GM10847 (cell line): Measurements from ENCODE around the gene SFSWAP.

ENCODE experiments used
- POLR2A ChIP-seq: IDR thresholded peaks from 2 replicates; pipeline ENCODE4 v1.6.1; 2011; ENCODE audit not compliant: insufficient read length; ENCODE audit errors: extremely low read depth

Gene SFSWAP

DNA sequence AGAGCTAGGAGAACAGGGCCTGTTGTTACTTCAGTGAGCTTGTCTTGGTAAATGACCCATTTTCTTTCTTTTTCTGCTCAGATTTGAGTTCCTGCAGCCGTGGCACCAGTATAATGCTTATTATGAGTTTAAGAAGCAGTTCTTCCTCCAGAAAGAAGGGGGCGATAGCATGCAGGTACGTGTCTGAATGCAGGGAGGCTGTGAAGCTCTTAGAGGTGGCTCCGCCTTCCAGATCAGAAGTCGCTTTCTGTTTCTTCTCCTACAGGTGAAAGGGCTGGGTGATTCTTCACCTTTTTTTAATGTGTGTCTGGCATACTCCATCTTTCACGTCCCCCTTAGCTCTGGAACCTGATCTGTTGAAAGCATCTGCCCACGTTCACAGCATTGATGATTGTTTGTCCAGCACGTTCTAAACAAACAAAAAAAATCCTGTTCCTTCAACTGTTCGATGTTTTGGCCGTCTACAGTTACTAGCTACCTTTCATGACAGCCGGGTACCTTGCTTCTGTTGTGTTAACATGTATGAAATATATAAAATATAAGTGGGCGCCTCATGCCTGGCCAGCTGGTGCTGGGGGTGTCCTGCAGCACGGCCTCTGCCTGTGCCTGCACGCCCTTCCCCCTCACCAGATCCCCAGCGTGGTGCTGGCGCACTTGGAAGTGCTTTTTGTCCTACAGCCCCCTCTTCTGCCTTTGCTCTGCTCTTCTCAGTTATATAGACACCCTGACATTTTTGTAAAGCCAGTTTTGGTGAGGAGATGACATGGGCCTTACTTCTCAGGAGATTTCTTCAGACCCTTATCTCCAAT is 44.6 kb downstream of the SFSWAP start:
- no peak for TF ChIP-seq POLR2A

DNA sequence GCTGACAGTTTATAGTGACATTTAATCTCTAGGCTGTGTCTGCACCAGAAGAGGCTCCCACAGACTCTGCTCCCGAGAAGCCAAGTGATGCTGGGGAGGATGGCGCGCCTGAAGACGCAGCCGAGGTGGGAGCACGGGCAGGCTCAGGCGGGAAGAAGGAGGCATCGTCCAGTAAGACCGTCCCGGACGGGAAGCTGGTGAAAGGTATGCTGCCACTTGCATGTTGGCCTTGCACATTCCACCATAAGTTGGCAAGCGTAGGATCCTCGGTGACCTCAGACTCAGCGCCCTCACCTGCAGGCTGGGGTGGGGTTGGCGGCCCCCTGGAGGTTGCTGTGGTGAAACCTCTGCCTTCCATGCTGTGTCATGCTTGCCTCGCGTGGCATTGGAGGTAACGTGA is 45.6 kb downstream of the SFSWAP start:
- TF ChIP-seq POLR2A: no peak

DNA sequence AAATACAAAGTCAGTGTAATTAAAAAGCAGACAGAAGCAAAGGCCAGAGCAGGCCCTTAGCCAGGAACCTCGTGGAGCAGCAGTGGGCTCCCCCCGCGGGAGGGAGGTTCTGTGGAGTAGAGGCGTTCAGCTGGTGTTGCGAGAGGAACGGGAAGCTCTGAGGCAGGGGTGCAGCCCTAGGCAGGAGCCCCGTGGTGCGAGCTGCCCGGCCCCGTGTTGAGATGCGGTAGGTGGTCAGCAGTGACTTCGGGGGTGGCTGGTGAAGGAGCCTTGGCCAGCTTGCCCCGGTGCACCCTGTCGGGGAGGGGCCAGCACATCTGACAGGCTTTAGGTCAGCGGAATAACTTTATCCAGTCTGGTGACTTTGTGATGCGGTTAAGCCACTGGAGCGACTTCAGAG is 46.2 kb downstream of the SFSWAP start:
- no peak for TF ChIP-seq POLR2A

DNA sequence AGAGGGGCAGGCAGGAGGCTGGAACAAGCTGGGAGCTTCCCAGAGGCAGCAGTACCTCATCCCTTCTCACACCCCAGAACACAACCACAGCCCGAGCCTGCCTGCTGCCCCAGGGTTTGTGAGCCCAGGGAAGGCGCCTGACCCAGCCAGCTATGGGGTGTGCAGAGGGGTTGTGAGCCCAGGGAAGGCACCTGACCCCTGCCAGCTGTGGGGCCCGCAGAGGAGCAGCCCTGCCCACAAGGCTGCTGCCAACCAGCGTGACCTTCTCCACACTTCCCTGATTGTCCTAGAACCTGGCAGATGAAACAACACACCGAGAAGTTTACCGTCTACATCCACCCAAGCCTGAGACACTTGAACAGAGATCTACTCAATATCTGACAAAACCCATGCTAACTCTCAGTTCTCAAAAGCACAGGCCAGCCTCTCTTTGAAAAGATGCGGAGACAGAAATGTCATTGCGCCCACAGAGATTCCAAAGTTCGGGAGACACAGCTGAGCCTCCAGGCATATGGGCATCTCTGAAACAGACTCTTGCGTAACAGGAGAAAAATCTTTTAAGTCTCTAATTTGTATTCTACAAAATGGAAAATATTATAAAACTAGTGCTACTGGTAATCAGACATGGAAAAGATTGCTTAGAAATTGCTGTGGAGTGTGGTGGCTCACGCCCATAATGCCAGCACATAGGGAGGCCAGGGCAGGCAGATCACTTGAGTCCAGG is 47.3 kb downstream of the SFSWAP start:
- TF ChIP-seq POLR2A: no peak

DNA sequence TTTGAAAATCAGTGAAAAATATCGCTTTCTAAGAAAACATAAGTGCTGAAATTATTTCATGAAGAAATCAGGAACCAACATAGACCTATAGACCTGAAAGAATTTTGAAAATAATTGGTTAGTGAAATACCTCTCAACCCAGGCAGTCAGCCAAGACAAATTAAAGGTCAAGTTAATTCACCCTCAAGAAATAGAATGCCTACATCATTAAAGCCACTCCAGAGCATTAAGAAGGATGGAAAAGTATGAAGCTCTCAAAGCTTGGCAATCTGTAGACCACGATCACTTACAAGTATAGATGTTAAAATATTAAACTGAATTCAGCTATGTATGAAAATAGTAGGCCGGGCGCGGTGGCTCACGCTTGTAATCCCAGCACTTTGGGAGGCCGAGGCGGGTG is 48.3 kb downstream of the SFSWAP start:
- no peak for TF ChIP-seq POLR2A

DNA sequence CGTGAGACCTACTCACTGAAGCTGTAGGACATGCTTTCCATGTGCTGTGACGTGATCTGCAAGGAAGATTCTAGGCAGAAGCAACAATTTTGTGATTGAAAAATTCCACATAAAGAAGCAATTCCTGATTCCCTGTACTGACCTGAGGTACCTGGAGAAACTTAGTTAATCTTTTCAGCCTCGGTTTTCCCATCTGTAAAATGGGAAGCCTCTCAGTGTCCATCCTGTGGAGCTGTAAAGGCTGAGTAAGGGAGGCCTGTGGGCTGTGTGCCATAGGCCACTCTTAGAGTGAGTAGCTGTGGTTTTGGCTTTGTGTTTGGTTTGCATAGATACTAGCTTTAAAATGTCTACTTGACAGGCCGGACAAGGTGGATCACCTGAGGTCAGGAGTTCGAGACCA is 50.7 kb downstream of the SFSWAP start:
- no peak for TF ChIP-seq POLR2A

DNA sequence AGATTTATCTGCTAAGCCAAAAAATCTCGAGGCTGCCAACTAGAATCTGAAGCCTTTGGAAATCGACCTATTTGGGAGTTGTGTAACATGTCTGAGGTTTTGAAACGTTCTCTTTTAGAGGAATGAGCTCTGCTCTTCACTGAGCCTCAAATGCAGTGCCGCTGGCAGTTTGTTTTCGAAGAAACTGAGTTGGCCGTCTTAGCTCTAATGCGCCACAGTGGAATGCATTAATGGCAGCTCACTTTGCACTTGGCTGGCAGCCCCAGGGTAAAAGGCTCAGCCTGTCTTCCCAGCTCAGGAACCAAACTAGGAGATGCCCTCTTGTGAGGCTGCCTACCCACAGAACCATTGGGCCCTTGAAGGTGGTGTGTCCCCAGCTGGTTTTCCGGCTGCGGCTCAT is 53.8 kb downstream of the SFSWAP start:
- no peak for TF ChIP-seq POLR2A

DNA sequence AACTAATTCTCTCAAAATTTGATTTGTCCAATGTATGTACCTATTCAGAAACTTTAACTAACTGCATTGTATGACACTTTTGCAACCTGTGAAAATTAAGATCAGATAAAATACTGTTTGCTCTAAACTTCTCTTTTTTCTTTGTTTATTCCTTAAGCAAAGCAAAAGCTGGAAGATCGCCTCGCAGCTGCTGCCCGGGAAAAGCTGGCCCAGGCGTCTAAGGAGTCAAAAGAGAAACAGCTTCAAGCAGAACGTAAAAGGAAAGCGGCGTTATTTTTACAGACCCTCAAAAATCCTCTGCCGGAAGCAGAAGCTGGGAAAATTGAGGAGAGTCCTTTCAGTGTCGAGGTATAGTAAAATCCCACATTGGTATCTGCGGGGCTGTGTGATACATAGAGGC is 55.1 kb downstream of the SFSWAP start:
- no peak for TF ChIP-seq POLR2A

DNA sequence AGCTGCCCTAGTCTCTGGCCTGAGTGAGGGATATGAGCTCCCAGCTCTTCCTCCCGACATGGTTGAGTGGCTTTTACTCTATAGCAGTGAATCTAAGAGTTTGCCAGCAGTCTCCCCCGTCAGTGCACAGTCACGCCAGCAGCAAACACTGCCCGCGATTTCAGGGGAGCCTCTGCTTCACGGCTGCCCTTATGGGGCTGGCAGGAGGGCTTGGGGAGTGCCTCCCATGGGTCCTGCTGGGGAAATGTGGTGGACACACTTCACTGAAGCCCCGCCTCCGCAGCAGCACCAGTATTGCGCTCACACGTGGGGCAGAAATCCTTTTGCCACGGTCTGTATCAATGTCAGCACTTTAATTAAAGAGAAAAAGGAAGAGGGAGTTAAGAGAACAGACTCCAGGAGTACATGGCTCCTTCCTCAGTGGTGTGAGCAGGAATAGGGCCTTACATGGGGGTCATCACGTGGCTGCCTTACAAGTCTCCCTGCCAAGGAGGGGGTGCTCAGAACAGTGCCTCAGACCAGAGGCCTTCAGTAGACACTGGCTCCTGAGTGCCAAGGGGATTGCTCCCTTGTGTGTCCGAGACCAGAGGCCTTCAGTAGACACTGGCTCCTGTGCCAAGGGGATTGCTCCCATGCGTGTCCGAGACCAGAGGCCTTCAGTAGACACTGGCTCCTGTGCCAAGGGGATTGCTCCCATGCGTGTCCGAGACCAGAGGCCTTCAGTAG is 55.7 kb downstream of the SFSWAP start:
- no peak for TF ChIP-seq POLR2A

DNA sequence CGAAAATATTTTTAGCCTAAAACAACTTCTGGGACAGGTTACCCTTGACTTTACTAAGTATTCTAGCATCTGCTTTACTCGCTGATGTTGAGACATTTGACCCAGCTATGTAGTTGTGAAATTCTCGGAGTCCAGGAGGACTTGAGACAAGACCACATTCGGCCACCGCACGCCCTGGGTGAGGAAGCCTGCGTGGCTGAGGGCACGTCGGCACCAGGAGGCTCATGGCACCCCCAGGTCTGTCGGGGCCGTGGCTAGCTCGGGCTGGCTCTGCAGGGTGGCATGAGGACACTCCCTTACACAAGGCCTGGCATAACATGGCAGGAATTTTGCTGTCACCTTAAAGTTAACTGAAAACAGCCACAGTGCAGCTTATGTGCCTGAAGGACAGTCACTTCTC is 59.2 kb downstream of the SFSWAP start:
- no peak for TF ChIP-seq POLR2A

DNA sequence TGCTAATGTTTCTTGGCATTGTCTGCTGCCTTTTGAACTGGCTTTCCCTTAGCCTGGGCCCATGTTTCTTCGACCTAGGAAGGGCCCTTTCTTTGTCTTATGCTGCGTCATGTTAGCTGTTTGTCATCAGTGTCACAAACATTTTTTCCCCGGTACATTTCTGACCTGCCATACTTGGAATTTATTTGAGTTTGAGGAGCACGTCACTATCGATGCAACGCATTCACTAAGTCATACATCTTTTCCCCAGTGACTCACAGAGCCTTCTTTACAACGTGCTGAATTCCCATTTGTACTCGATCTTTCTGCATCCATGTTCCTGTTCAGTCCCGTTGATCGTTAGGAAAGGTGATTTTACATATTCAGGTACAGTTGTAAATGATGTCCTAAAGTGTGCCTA is 61.1 kb downstream of the SFSWAP start:
- no peak for TF ChIP-seq POLR2A

DNA sequence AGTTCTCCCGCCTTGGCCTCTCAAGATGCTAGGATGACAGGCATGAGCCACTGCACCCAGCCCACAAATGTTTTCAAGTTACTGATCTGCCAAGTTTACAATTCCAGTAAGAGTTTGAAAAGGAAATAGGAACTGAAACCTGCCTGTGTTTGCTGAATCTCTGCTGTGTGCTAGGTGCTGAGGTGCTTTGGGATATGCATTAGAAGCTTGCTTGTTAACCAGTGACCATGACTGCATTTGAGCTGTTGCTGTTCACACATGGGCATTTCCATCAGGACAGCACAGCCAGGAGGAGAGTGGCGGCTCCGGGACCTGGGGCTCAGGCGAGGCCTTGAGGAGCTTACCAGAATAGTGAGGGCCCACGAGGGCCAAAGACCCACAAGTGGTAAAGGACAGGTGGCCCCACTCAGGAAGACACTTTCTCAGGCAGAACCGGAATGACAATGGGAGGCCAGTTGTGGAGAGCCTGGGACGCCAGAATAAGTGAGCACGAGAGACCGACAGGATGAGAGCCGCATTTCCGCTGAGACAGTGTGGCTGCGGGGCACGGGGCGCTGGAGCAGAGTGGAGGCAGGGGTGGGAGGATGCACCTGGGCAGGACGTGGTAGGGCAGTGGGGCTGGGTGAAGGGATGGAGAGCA is 62.8 kb downstream of the SFSWAP start:
- no peak for TF ChIP-seq POLR2A

DNA sequence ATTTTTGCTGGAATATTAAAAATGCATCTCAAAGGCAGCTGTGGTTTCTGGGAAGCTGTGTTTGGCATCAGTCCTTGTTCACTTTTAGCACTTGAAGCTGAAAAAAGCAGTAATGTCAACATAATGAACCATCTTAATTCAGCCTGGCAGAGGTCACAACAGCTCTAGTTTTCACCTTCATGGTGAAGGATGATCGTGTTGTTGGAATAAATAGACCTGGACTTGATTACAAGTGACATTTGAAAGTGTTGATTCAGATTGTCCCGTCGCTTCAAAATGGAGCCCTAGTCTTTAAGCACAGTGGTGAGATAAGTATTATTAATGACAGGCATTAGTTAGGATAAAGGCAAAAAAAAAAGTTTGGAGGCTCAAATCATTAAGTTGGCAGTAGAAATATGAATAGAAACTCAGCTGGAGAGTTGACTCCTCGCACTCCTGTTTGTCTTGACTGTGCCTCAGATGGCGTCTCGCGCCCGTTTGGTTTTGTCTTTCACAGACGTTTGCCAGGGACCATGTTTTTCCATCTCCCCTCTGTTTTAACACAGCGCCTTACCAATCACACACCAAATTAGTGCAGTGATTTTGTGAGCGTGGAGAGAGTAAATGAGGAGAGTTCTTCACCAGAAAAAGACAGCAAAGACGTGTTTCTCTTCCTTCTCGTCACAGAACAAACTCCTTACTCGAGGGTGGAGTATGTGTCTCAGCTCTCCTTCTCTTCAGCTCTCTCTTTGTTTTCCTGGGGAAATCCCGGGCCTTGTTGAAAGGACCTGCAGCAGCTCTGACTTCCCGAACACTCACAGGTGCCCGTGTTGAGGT is 63.9 kb downstream of the SFSWAP start:
- TF ChIP-seq POLR2A: no peak

DNA sequence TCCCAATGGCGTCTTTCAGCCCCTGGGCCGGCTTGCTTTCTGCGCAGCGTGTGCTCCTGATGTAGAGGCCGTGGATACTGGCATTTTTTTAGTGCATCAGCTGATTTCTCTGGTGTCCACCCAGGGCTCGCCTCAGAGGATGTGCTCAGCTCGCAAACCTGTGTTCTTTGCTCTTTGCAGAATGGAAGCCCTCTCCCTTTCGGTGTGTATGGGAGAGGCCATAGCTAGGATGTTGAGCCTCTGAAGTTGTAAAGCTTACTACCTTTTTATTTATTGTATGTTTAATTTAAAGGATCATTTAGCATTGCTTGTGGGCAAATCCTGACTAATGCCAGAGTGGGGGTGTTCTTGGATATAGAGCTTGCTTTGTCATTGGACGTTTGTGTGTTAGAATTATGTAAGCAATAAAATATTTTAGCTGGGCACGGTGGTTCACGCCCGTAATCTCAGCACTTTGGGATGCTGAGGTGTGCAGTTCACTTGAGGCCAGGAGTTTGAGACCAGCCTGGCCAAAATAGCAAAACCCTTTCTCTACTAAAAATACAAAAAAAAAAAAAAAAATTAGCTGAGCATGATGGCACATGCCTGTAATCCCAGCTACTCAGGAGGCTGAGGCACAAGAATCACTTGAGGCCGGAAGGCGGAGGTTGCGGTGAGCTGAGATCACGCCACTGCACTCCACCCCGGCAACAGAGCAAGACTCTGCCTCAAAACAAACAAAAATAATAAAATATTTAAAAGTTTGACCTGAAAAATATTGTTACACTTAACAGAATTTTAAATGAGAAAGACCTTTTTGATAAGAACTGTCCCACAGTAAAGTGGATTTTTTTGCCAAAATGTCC is 64.7 kb downstream of the SFSWAP start:
- no peak for TF ChIP-seq POLR2A
